ENCODE results near the gene CDYL2.

CDYL2 gene

DNA sequence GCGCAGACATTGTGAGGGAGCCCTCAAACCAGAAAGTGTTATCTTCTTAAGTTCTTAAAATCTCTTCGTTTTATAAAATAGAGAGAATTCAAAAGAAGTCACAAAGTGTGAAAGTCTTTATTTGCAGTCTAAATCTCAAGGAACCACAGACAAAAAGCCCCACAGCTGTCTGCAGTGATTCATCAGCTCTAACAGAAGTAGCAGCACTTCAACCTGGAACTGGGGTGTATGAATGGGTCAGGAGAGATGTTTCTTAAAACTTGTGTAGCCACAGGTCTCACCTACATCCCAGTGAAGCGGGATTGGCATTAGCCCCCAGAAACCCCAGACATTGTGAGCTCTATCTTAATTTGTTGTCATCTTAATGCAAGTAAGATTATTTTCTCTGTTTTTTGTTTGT, 61.1 kb downstream of the CDYL2 start:
- no peak overlapping the region for H3K4ac ChIP-seq (ENCODE audit: low read depth, low read length)
- no peak overlapping the region for H3K18ac ChIP-seq (ENCODE audit: low read length)
- no CpG with 5 or more reads among the region's 3 CpGs for WGBS (ENCODE audit: extremely low coverage, insufficient coverage, low lambda C conversion rate)
- no peak overlapping the region for H3K56ac ChIP-seq (ENCODE audit: low read length)
- no peaks in the 10 kb centered on the region for H3K79me1 ChIP-seq (ENCODE audit: low read length)
- DNase-seq = no peak
- H3K4me1 ChIP-seq (ENCODE audit: control insufficient read depth, low read depth, low read length) = no peaks in the 10 kb centered on the region
- H3K27me3 ChIP-seq (ENCODE audit: insufficient read depth, low read length, poor library complexity) = no peaks in the 10 kb centered on the region
- H2BK120ac ChIP-seq (ENCODE audit: low read depth, low read length) = no peak overlapping the region
- no peak overlapping the region for H3K4me3 ChIP-seq (ENCODE audit: low read length)
- H4K8ac ChIP-seq (ENCODE audit: low read depth, low read length) = no peak overlapping the region
- no peak overlapping the region for H3K9ac ChIP-seq (ENCODE audit: low read length)
- H4K5ac ChIP-seq (ENCODE audit: low read length) = no peak overlapping the region
- no peak overlapping the region for H2AK5ac ChIP-seq (ENCODE audit: low read length)
- H3K36me3 ChIP-seq (ENCODE audit: control insufficient read depth, insufficient read depth, low read length) = no peaks in the 10 kb centered on the region
- no peak overlapping the region for H3K4me2 ChIP-seq (ENCODE audit: low read length)
- H3K23ac ChIP-seq (ENCODE audit: low read length) = no peak overlapping the region
- H3K79me2 ChIP-seq (ENCODE audit: control insufficient read depth, insufficient read depth, low read length) = no peaks in the 10 kb centered on the region
- no peak overlapping the region for H3K27ac ChIP-seq (ENCODE audit: low read depth, low read length)
- H2BK5ac ChIP-seq (ENCODE audit: low read length) = no peak overlapping the region
- no peak overlapping the region for H2BK15ac ChIP-seq (replicated peaks; ENCODE audit: low read depth)

DNA sequence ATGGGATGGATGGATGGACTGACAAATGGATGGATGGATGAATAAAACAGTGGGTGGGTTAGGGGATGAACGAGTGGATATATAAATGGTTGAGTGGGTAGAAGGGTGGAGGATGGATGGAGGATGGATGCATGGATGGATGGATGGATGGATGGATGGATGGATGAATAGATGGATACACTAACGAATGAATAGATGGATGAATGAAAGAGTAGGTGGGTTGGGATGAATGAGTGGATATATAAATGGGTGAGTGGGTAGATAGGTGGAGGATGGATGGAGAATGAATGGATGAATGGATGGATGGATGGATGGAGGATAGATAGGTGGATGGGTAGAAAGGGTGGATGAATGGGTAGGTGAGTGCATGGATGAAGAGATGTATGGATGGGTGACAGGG, 62.1 kb downstream of the CDYL2 start:
- no peak overlapping the region for H4K5ac ChIP-seq (ENCODE audit: low read length)
- H2BK120ac ChIP-seq (ENCODE audit: low read depth, low read length) = no peak overlapping the region
- H3K79me1 ChIP-seq (ENCODE audit: low read length) = no peaks in the 10 kb centered on the region
- H3K9ac ChIP-seq (ENCODE audit: low read length) = no peak overlapping the region
- H2BK15ac ChIP-seq (replicated peaks; ENCODE audit: low read depth) = no peak overlapping the region
- H3K56ac ChIP-seq (ENCODE audit: low read length) = no peak overlapping the region
- H2BK5ac ChIP-seq (ENCODE audit: low read length) = no peak overlapping the region
- no peaks in the 10 kb centered on the region for H3K4me1 ChIP-seq (ENCODE audit: control insufficient read depth, low read depth, low read length)
- no peak overlapping the region for H3K4me3 ChIP-seq (ENCODE audit: low read length)
- no peaks in the 10 kb centered on the region for H3K79me2 ChIP-seq (ENCODE audit: control insufficient read depth, insufficient read depth, low read length)
- no peak overlapping the region for H4K8ac ChIP-seq (ENCODE audit: low read depth, low read length)
- H3K23ac ChIP-seq (ENCODE audit: low read length) = no peak overlapping the region
- H3K4ac ChIP-seq (ENCODE audit: low read depth, low read length) = no peak overlapping the region
- no peak overlapping the region for H3K4me2 ChIP-seq (ENCODE audit: low read length)
- H3K27me3 ChIP-seq (ENCODE audit: insufficient read depth, low read length, poor library complexity) = no peaks in the 10 kb centered on the region
- no peak overlapping the region for H2AK5ac ChIP-seq (ENCODE audit: low read length)
- H3K36me3 ChIP-seq (ENCODE audit: control insufficient read depth, insufficient read depth, low read length) = no peaks in the 10 kb centered on the region
- no peak overlapping the region for H3K27ac ChIP-seq (ENCODE audit: low read depth, low read length)
- H3K18ac ChIP-seq (ENCODE audit: low read length) = no peak overlapping the region
- DNase-seq = no peak
- 100% methylated on average over 2 of the region's 2 CpGs for WGBS (ENCODE audit: extremely low coverage, insufficient coverage, low lambda C conversion rate)

DNA sequence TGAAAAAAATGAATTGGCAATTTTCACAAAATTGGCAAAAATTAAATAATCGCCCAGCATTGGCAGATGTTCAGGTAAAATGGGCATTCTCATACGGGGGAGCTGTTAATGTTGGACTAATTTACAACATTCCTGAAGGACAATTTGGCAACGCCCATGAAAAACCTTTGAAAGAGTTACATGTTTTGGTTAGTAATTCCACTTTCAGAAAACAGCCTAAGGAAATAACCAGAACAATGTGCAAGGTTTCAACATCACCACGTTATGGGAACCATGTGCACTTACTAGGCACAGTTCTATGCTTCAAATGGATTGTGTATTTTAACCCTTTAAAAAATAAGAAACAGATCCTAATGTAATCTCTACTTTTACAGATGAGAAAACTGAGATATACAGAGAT, 62.7 kb downstream of the CDYL2 start:
- no peaks in the 10 kb centered on the region for H3K79me1 ChIP-seq (ENCODE audit: low read length)
- H3K4me2 ChIP-seq (ENCODE audit: low read length) = no peak overlapping the region
- no peak overlapping the region for H3K27ac ChIP-seq (ENCODE audit: low read depth, low read length)
- DNase-seq = no peak
- no peaks in the 10 kb centered on the region for H3K27me3 ChIP-seq (ENCODE audit: insufficient read depth, low read length, poor library complexity)
- H3K4ac ChIP-seq (ENCODE audit: low read depth, low read length) = no peak overlapping the region
- no peaks in the 10 kb centered on the region for H3K4me1 ChIP-seq (ENCODE audit: control insufficient read depth, low read depth, low read length)
- no peak overlapping the region for H4K5ac ChIP-seq (ENCODE audit: low read length)
- WGBS (ENCODE audit: extremely low coverage, insufficient coverage, low lambda C conversion rate) = no CpG with 5 or more reads among the region's 4 CpGs
- H3K79me2 ChIP-seq (ENCODE audit: control insufficient read depth, insufficient read depth, low read length) = no peaks in the 10 kb centered on the region
- no peak overlapping the region for H3K4me3 ChIP-seq (ENCODE audit: low read length)
- H2BK120ac ChIP-seq (ENCODE audit: low read depth, low read length) = no peak overlapping the region
- no peak overlapping the region for H3K9ac ChIP-seq (ENCODE audit: low read length)
- no peak overlapping the region for H3K56ac ChIP-seq (ENCODE audit: low read length)
- H4K8ac ChIP-seq (ENCODE audit: low read depth, low read length) = no peak overlapping the region
- no peak overlapping the region for H2BK15ac ChIP-seq (replicated peaks; ENCODE audit: low read depth)
- H2AK5ac ChIP-seq (ENCODE audit: low read length) = no peak overlapping the region
- H3K36me3 ChIP-seq (ENCODE audit: control insufficient read depth, insufficient read depth, low read length) = no peaks in the 10 kb centered on the region
- no peak overlapping the region for H3K18ac ChIP-seq (ENCODE audit: low read length)
- no peak overlapping the region for H2BK5ac ChIP-seq (ENCODE audit: low read length)
- H3K23ac ChIP-seq (ENCODE audit: low read length) = no peak overlapping the region

DNA sequence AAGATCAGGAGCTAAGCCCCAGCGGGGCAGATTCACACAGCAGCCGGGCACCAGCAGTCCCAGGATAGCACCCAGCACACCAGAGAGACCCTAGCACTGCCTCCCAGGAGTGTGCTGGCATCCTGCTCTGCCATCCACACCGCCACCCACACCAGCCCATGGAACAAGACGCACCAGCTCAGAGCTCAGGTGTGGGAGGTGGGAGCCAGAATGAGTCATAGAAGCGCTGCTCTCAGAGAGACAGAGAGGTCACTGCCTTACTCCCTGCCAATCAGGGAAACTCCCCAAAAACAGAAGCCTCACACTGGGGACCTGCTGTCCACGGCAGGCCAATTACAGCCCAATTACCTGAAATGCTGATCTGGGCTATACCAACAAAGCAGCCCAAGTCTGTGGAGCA, 64.9 kb downstream of the CDYL2 start:
- Histone ChIP-seq H2BK15ac (replicated peaks; ENCODE audit: low read depth) (no peak overlapping the region), H3K4me2 (ENCODE audit: low read length) (no peak overlapping the region)

DNA sequence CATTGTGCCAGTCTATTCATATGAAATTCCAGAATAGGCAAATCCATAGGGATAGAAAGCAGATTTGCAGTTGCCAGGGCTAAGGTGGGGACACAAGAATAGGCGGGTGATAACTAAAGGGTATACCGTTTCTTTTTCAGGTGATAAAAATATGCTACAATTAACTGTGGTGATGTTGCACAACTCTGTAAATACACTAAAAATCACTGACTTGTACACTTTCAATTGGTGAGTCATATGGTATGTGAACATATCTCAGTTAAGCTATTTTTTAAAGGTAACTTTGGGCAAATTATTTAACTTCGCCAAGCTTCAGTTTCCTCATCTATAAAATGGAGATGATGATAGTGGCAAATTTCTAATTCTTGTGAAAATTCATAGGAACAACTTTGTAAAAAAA, 65.9 kb downstream of the CDYL2 start:
- Histone ChIP-seq H2BK15ac (replicated peaks; ENCODE audit: low read depth) (no peak overlapping the region), H3K56ac (ENCODE audit: low read length) (no peak overlapping the region), H3K79me2 (ENCODE audit: control insufficient read depth, insufficient read depth, low read length) (no peaks in the 10 kb centered on the region), H3K23ac (ENCODE audit: low read length) (no peak overlapping the region), H3K4me1 (ENCODE audit: control insufficient read depth, low read depth, low read length) (no peaks in the 10 kb centered on the region), H2BK5ac (ENCODE audit: low read length) (no peak overlapping the region), H3K18ac (ENCODE audit: low read length) (no peak overlapping the region), H3K4me3 (ENCODE audit: low read length) (no peak overlapping the region), H3K27ac (ENCODE audit: low read depth, low read length) (no peak overlapping the region), H4K8ac (ENCODE audit: low read depth, low read length) (no peak overlapping the region), H2BK120ac (ENCODE audit: low read depth, low read length) (no peak overlapping the region), H3K36me3 (ENCODE audit: control insufficient read depth, insufficient read depth, low read length) (no peaks in the 10 kb centered on the region), H3K4me2 (ENCODE audit: low read length) (no peak overlapping the region), H3K27me3 (ENCODE audit: insufficient read depth, low read length, poor library complexity) (no peaks in the 10 kb centered on the region), H3K9ac (ENCODE audit: low read length) (no peak overlapping the region), H3K4ac (ENCODE audit: low read depth, low read length) (no peak overlapping the region), H2AK5ac (ENCODE audit: low read length) (no peak overlapping the region), H4K5ac (ENCODE audit: low read length) (no peak overlapping the region), H3K79me1 (ENCODE audit: low read length) (no peaks in the 10 kb centered on the region)
- no peak for DNase-seq
- no CpG with 5 or more reads among the region's 3 CpGs for WGBS (ENCODE audit: extremely low coverage, insufficient coverage, low lambda C conversion rate)

More for the DNA sequence above, 64.9 kb downstream of the CDYL2 start:
- DNase-seq = no peak
- Histone ChIP-seq H3K9ac (ENCODE audit: low read length) (no peak overlapping the region), H3K4ac (ENCODE audit: low read depth, low read length) (no peak overlapping the region), H3K4me1 (ENCODE audit: control insufficient read depth, low read depth, low read length) (no peaks in the 10 kb centered on the region), H3K36me3 (ENCODE audit: control insufficient read depth, insufficient read depth, low read length) (no peaks in the 10 kb centered on the region), H3K27ac (ENCODE audit: low read depth, low read length) (no peak overlapping the region), H4K5ac (ENCODE audit: low read length) (no peak overlapping the region), H2AK5ac (ENCODE audit: low read length) (no peak overlapping the region), H3K79me2 (ENCODE audit: control insufficient read depth, insufficient read depth, low read length) (no peaks in the 10 kb centered on the region), H4K8ac (ENCODE audit: low read depth, low read length) (peak overlapping the region; percentile 65), H3K23ac (ENCODE audit: low read length) (no peak overlapping the region), H3K79me1 (ENCODE audit: low read length) (no peaks in the 10 kb centered on the region), H3K18ac (ENCODE audit: low read length) (no peak overlapping the region), H3K27me3 (ENCODE audit: insufficient read depth, low read length, poor library complexity) (no peaks in the 10 kb centered on the region), H3K56ac (ENCODE audit: low read length) (no peak overlapping the region), H2BK5ac (ENCODE audit: low read length) (no peak overlapping the region), H3K4me3 (ENCODE audit: low read length) (no peak overlapping the region), H2BK120ac (ENCODE audit: low read depth, low read length) (no peak overlapping the region)
- no CpG with 5 or more reads among the region's 6 CpGs for WGBS (ENCODE audit: extremely low coverage, insufficient coverage, low lambda C conversion rate)

DNA sequence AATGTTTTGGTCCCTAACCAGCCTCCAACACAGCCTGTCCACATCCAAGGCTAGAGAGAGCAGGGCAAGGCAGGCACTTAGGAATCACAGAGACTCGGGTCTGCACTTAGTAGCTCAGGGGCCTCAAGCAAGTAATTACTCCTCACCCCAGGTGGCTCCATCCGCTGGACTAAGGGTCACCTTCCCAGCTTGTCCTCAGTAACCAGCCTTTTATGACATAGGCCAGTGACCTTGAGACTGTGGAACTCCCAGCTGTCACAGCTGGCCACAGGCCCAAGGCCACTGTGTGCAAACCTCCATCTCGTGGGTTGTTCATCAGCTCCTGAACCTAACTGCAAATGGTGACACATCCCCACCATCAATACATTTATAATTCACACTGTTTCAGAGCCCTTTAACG, 68.6 kb downstream of the CDYL2 start:
- no peak overlapping the region for H3K4ac ChIP-seq (ENCODE audit: low read depth, low read length)
- H2BK120ac ChIP-seq (ENCODE audit: low read depth, low read length) = no peak overlapping the region
- H4K5ac ChIP-seq (ENCODE audit: low read length) = no peak overlapping the region
- H2BK15ac ChIP-seq (replicated peaks; ENCODE audit: low read depth) = no peak overlapping the region
- no peak overlapping the region for H3K23ac ChIP-seq (ENCODE audit: low read length)
- no peaks in the 10 kb centered on the region for H3K79me1 ChIP-seq (ENCODE audit: low read length)
- DNase-seq = no peak
- whole genome bisulfite sequencing (ENCODE audit: extremely low coverage, insufficient coverage, low lambda C conversion rate) = no CpG with 5 or more reads among the region's 4 CpGs
- H3K9ac ChIP-seq (ENCODE audit: low read length) = no peak overlapping the region
- H3K79me2 ChIP-seq (ENCODE audit: control insufficient read depth, insufficient read depth, low read length) = no peaks in the 10 kb centered on the region
- H3K56ac ChIP-seq (ENCODE audit: low read length) = peak overlapping the region; percentile 10
- H3K36me3 ChIP-seq (ENCODE audit: control insufficient read depth, insufficient read depth, low read length) = no peaks in the 10 kb centered on the region
- no peak overlapping the region for H4K8ac ChIP-seq (ENCODE audit: low read depth, low read length)
- H3K18ac ChIP-seq (ENCODE audit: low read length) = no peak overlapping the region
- H2BK5ac ChIP-seq (ENCODE audit: low read length) = no peak overlapping the region
- no peaks in the 10 kb centered on the region for H3K4me1 ChIP-seq (ENCODE audit: control insufficient read depth, low read depth, low read length)
- no peaks in the 10 kb centered on the region for H3K27me3 ChIP-seq (ENCODE audit: insufficient read depth, low read length, poor library complexity)
- no peak overlapping the region for H3K4me2 ChIP-seq (ENCODE audit: low read length)
- H3K4me3 ChIP-seq (ENCODE audit: low read length) = no peak overlapping the region
- H2AK5ac ChIP-seq (ENCODE audit: low read length) = no peak overlapping the region
- H3K27ac ChIP-seq (ENCODE audit: low read depth, low read length) = no peak overlapping the region

Measured in mesendoderm (in vitro differentiated cells).